GDM1 (cell line): Measurements from ENCODE around the gene DENND2D.

Experiments
- DNase-seq: peaks from one replicate; lab custom pipeline; 2025; lab: John Stamatoyannopoulos, UW

DENND2D gene

GRCh38 chr1:111175349-111175748 is 25.1 kb downstream of the DENND2D start:
- DNase-seq: no peak

GRCh38 chr1:111174070-111174469 is 26.4 kb downstream of the DENND2D start:
- DNase-seq: no peak

- no peak for DNase-seq
These were observed 28.0 kb downstream of the DENND2D start for GRCh38 chr1:111172463-111172862.

GRCh38 chr1:111164151-111164550 is 36.3 kb downstream of the DENND2D start:
- DNase-seq: no peak

GRCh38 chr1:111163363-111163762 is 37.1 kb downstream of the DENND2D start:
- DNase-seq: no peak

GRCh38 chr1:111162488-111162880 is 38.0 kb downstream of the DENND2D start:
- no peak for DNase-seq

GRCh38 chr1:111161843-111162487 is 38.5 kb downstream of the DENND2D start:
- no peak for DNase-seq

GRCh38 chr1:111157431-111157830 is 43.0 kb downstream of the DENND2D start:
- no peak for DNase-seq

GRCh38 chr1:111154021-111154999 is 46.1 kb downstream of the DENND2D start:
- no peak for DNase-seq

GRCh38 chr1:111151838-111152237 is 48.6 kb downstream of the DENND2D start:
- DNase-seq: no peak

- DNase-seq: no peak
These were observed 52.0 kb downstream of the DENND2D start for GRCh38 chr1:111148376-111148881.

- no peak for DNase-seq
These were observed 52.5 kb downstream of the DENND2D start for GRCh38 chr1:111147948-111148347.

GRCh38 chr1:111145963-111146768 is 54.3 kb downstream of the DENND2D start:
- no peak for DNase-seq

GRCh38 chr1:111145542-111145941 is 54.9 kb downstream of the DENND2D start:
- no peak for DNase-seq

GRCh38 chr1:111142356-111142975 is 58.0 kb downstream of the DENND2D start:
- no peak for DNase-seq

GRCh38 chr1:111141245-111142220 is 58.9 kb downstream of the DENND2D start:
- DNase-seq: no peak

GRCh38 chr1:111140680-111140967 is 59.8 kb downstream of the DENND2D start:
- no peak for DNase-seq

- peak; percentile 89 for DNase-seq
These were observed 60.3 kb downstream of the DENND2D start, which contains the start of the genes CEPT1 and DRAM2 for GRCh38 chr1:111139956-111140679. TSS of gene CEPT1 (plus strand) at chr1:111140223. CDS start at chr1:111147715, 7,492 bp downstream. TSS of gene DRAM2 (minus strand) at chr1:111140093. CDS start at chr1:111131554, 8,539 bp downstream.

- DNase-seq: peak; percentile 30
These were observed 61.0 kb downstream of the DENND2D start for GRCh38 chr1:111139324-111139955.
